Panc1 (cell line): ENCODE measurements around the gene NKX2-1. TPM values are rescaled to one million over a fixed set of nuclear protein-coding genes. Genes with fewer than 3 reads are reported as not detected.

Source experiments
- ATAC-seq: fragments of 200-7000 bp; cut with Tn5 transposase; 2 replicates; pipeline ENCODE4 v1.9.1; 2020; ENCODE audit warnings: mild to moderate bottlenecking, moderate library complexity
- BruUV-seq: library from RNA; stranded (reverse); fragments of 400-500 nt; replicated peaks from 2 replicates; lab custom pipeline; 2021; lab: Mats Ljungman, UMichigan
- CTCF ChIA-PET: fragments of 300-600 bp; sonication (Branson Sonifier 250); formaldehyde crosslinking; loops from one replicate; lab custom pipeline; 2022; ENCODE audit warnings: antibody characterized with exemption; lab: Charles Lee
- POLR2A ChIA-PET: fragments of 300-600 bp; sonication (Branson Sonifier 250); formaldehyde crosslinking; loops from one replicate; lab custom pipeline; 2022; ENCODE audit warnings: antibody characterized with exemption; lab: Charles Lee
- DNase-seq: peaks from one replicate; pipeline ENCODE4 v3.0.0-alpha.2; 2010; ENCODE audit warnings: low read depth, low spot score
- H3K27ac ChIP-seq: 2 replicates; pipeline ENCODE4 v1.5.1; 2011; ENCODE audit warnings: mild to moderate bottlenecking, low read length, inconsistent platforms
- H3K27me3 ChIP-seq: fragments of 200-500 bp; sonication (Bioruptor generic); 2 replicates; pipeline ENCODE4 v1.6.0; 2014; ENCODE audit warnings: low read length, inconsistent platforms; ENCODE audit not compliant: control insufficient read depth, insufficient read depth
- H3K36me3 ChIP-seq: fragments of 200-500 bp; sonication (Bioruptor generic); 2 replicates; pipeline ENCODE4 v1.5.1; 2014; ENCODE audit warnings: inconsistent platforms, mild to moderate bottlenecking, low read length, moderate library complexity; ENCODE audit not compliant: control insufficient read depth, insufficient read depth
- H3K4me1 ChIP-seq: 2 replicates; pipeline ENCODE4 v1.5.1; 2011; ENCODE audit warnings: inconsistent platforms, mild to moderate bottlenecking, low read length, moderate library complexity; ENCODE audit not compliant: control insufficient read depth, insufficient read depth
- H3K4me3 ChIP-seq, 2 experiments: 2 replicates each; pipeline ENCODE4 v1.5.1; 2011 to 2012; ENCODE audit warnings: low read depth in 2 of 2, low read length in 2 of 2, mild to moderate bottlenecking in 2 of 2, inconsistent platforms in 1 of 2, moderate library complexity in 1 of 2
- H3K9me3 ChIP-seq: fragments of 200-500 bp; sonication (Bioruptor generic); 2 replicates; pipeline ENCODE4 v1.5.1; 2014; ENCODE audit warnings: low read depth, mild to moderate bottlenecking, inconsistent platforms, low read length, moderate library complexity; ENCODE audit not compliant: control insufficient read depth, insufficient read depth
- POLR2AphosphoS5 ChIP-seq: IDR thresholded peaks from 2 replicates; pipeline ENCODE4 v1.6.1; 2012; ENCODE audit warnings: mild to moderate bottlenecking, low read depth, low read length, moderate library complexity
- SIN3A ChIP-seq: IDR thresholded peaks from 2 replicates; pipeline ENCODE4 v1.6.1; 2012; ENCODE audit warnings: low read depth, mild to moderate bottlenecking, low read length, moderate library complexity, borderline replicate concordance; ENCODE audit not compliant: insufficient read depth
- TCF7L2 ChIP-seq: IDR thresholded peaks from 2 replicates; pipeline ENCODE4 v1.6.1; 2011; ENCODE audit warnings: mild to moderate bottlenecking, low read depth, low read length, inconsistent platforms
- in situ Hi-C: cut with HindIII; loops from 2 replicates; pipeline ENCODE4 v1.10.0; 2016; ENCODE audit warnings: low sequenced_read_pairs, low pct_unique_long_range_greater_than_20kb
- intact Hi-C: fragments of 100-400 bp; cut with micrococcal nuclease; formaldehyde crosslinking; loops from one replicate; pipeline ENCODE4 v1.10.0; 2022; ENCODE audit not compliant: unreplicated experiment
- total RNA-seq: library from RNA; stranded (reverse); gene quantifications from one replicate; pipeline ENCODE4 v1.2.1, GENCODE V29; 2021; ENCODE audit not compliant: unreplicated experiment
- TF ChIP-seq, protein P1 (sequence below), 2 experiments: IDR thresholded peaks; 2 replicates each; pipeline ENCODE4 v1.6.1; 2011 to 2012; ENCODE audit warnings: low read depth in 2 of 2, control low read depth in 1 of 2, low read length in 1 of 2, mild to moderate bottlenecking in 1 of 2, moderate library complexity in 1 of 2; ENCODE audit not compliant: insufficient read depth in 1 of 2
- TF ChIP-seq, protein P2 (sequence below): fragments of 450-650 bp; IDR thresholded peaks from 2 replicates; pipeline ENCODE4 v1.5.1; 2017; ENCODE audit warnings: mild to moderate bottlenecking

NKX2-1 gene
- total RNA-seq, 1 experiment from 2014 or later = 0.13 TPM

DNA sequence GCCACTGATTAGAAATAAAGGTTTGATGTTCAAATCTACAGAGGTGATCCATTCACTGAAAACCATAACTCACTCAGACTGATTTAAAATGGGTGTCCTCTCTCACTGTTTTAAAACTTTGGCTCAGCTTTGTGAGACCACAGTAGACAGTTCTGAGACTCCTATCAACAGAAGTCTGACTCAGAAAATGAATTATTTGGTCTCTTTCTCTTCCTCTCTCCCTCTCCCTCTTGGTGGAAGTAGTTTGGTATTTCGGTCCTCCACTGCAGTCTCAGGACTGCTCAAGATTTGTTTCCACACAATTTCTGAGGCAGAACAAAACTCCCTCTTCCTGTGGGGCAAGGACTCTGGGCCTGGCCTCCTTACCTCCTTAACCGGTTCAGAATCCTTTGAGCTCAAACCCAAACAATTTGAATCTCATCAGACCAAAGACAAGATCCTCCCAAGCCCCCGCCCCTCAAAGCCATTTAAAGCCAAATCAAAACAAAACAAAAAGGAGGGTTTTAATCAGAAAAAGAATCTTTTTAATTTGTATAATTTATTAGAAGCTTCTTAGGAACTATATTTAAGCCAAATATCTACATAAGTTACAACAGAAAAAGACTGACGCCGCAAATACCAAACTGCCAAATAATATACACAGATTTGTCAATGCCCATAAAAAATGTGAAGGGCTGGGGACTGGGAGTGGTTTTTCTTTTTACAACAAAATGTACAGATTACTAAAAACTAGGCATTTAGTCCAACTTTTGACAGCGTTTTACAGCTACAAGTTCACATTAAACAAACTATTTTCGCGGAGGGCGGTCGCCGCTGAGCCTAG, 3.9 kb downstream of the NKX2-1 start:
- ChIA-PET POLR2A (no interaction called here), CTCF (no interaction called here)
- peaks cover 2% of the 10 kb centered on the region for H3K27me3 ChIP-seq
- DNase-seq = no peak
- no TSS peak for BruUV-seq
- no peaks in the 10 kb centered on the region for H3K9me3 ChIP-seq
- H3K4me3 ChIP-seq = no peak overlapping the region
- in situ Hi-C loops = no loop called here
- no peak overlapping the region for H3K27ac ChIP-seq
- intact Hi-C loops = no loop called here
- no peaks in the 10 kb centered on the region for H3K36me3 ChIP-seq
- TF ChIP-seq TCF7L2 = no peak
- TF ChIP-seq SIN3A = no peak
- TF ChIP-seq, protein P1, sequence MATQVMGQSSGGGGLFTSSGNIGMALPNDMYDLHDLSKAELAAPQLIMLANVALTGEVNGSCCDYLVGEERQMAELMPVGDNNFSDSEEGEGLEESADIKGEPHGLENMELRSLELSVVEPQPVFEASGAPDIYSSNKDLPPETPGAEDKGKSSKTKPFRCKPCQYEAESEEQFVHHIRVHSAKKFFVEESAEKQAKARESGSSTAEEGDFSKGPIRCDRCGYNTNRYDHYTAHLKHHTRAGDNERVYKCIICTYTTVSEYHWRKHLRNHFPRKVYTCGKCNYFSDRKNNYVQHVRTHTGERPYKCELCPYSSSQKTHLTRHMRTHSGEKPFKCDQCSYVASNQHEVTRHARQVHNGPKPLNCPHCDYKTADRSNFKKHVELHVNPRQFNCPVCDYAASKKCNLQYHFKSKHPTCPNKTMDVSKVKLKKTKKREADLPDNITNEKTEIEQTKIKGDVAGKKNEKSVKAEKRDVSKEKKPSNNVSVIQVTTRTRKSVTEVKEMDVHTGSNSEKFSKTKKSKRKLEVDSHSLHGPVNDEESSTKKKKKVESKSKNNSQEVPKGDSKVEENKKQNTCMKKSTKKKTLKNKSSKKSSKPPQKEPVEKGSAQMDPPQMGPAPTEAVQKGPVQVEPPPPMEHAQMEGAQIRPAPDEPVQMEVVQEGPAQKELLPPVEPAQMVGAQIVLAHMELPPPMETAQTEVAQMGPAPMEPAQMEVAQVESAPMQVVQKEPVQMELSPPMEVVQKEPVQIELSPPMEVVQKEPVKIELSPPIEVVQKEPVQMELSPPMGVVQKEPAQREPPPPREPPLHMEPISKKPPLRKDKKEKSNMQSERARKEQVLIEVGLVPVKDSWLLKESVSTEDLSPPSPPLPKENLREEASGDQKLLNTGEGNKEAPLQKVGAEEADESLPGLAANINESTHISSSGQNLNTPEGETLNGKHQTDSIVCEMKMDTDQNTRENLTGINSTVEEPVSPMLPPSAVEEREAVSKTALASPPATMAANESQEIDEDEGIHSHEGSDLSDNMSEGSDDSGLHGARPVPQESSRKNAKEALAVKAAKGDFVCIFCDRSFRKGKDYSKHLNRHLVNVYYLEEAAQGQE (IDR thresholded peaks at IDR 0.05; ENCODE audit: insufficient read depth in 1 of 2, low read depth in 2 of 2, low read length in 1 of 2) = no peak
- TF ChIP-seq, protein P2, sequence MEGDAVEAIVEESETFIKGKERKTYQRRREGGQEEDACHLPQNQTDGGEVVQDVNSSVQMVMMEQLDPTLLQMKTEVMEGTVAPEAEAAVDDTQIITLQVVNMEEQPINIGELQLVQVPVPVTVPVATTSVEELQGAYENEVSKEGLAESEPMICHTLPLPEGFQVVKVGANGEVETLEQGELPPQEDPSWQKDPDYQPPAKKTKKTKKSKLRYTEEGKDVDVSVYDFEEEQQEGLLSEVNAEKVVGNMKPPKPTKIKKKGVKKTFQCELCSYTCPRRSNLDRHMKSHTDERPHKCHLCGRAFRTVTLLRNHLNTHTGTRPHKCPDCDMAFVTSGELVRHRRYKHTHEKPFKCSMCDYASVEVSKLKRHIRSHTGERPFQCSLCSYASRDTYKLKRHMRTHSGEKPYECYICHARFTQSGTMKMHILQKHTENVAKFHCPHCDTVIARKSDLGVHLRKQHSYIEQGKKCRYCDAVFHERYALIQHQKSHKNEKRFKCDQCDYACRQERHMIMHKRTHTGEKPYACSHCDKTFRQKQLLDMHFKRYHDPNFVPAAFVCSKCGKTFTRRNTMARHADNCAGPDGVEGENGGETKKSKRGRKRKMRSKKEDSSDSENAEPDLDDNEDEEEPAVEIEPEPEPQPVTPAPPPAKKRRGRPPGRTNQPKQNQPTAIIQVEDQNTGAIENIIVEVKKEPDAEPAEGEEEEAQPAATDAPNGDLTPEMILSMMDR = no peak
- ATAC-seq = no peak
- no peaks in the 10 kb centered on the region; the same call in 1 of the 2 replicates for H3K4me1 ChIP-seq

DNA sequence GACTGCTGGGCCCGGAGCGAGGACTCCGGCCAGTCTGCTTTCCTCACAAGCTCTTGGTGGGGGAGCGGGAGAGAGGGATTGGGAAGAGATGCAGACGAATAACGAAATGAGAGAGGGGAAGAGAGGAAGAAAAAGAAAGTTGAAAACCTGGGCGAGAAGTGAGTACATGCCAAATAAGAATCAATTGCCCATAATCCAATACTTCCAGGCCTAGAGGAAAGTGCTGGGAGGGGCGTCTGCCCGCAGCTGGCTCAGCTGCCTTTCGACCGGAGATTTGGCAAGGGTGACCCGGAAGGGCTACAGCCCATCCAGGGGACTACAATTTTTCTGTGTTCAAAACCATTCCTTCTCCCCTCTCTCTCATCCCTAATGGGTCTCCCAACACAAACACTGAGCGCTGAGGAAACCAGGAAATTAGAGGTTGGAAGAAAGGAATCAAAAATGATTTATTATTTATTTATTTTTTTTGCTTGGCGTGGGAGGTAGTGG, 4.9 kb downstream of the NKX2-1 start:
- no peak overlapping the region for H3K4me3 ChIP-seq
- H3K27ac ChIP-seq = no peak overlapping the region
- in situ Hi-C loops = no loop called here
- H3K27me3 ChIP-seq = peaks cover 4% of the 10 kb centered on the region
- TF ChIP-seq, protein P1 (IDR thresholded peaks at IDR 0.05; ENCODE audit: insufficient read depth in 1 of 2, low read depth in 2 of 2, low read length in 1 of 2) = no peak
- TF ChIP-seq POLR2AphosphoS5 (no peak), TCF7L2 (no peak), SIN3A (no peak)
- TF ChIP-seq, protein P2 = no peak
- H3K4me1 ChIP-seq = no peaks in the 10 kb centered on the region
- intact Hi-C loops = no loop called here
- no peaks in the 10 kb centered on the region for H3K36me3 ChIP-seq
- H3K9me3 ChIP-seq = no peaks in the 10 kb centered on the region
- ChIA-PET CTCF (no interaction called here), POLR2A (no interaction called here)
- no TSS peak for BruUV-seq
- ATAC-seq (no peak), DNase-seq (no peak)
